Activated naive CD4-positive, alpha-beta T cell treated with anti-CD3 and anti-CD28 coated beads, Interleukin-2, amount 50 U/mL, for 24 hours (primary cell): ENCODE data around the gene KIF17.
A peak's percentile ranks its signal among the peaks of the same experiment; 100 is the strongest.

Experiments used
- H3K27ac Mint-ChIP-seq: one replicate; pipeline ENCODE4 v1.8.0; 2021; ENCODE audit warnings: mild to moderate bottlenecking, mixed read lengths
- H3K27me3 Mint-ChIP-seq: one replicate; pipeline ENCODE4 v1.8.0; 2021; ENCODE audit warnings: mixed read lengths
- H3K36me3 Mint-ChIP-seq: one replicate; pipeline ENCODE4 v1.8.0; 2021; ENCODE audit warnings: mixed read lengths
- H3K4me1 Mint-ChIP-seq: one replicate; pipeline ENCODE4 v1.8.0; 2021; ENCODE audit warnings: mixed read lengths
- H3K4me3 Mint-ChIP-seq: one replicate; pipeline ENCODE4 v1.8.0; 2021; ENCODE audit warnings: mild to moderate bottlenecking, mixed read lengths
- H3K9me3 Mint-ChIP-seq: one replicate; pipeline ENCODE4 v1.8.0; 2021; ENCODE audit warnings: mixed read lengths

The KIF17 gene

DNA sequence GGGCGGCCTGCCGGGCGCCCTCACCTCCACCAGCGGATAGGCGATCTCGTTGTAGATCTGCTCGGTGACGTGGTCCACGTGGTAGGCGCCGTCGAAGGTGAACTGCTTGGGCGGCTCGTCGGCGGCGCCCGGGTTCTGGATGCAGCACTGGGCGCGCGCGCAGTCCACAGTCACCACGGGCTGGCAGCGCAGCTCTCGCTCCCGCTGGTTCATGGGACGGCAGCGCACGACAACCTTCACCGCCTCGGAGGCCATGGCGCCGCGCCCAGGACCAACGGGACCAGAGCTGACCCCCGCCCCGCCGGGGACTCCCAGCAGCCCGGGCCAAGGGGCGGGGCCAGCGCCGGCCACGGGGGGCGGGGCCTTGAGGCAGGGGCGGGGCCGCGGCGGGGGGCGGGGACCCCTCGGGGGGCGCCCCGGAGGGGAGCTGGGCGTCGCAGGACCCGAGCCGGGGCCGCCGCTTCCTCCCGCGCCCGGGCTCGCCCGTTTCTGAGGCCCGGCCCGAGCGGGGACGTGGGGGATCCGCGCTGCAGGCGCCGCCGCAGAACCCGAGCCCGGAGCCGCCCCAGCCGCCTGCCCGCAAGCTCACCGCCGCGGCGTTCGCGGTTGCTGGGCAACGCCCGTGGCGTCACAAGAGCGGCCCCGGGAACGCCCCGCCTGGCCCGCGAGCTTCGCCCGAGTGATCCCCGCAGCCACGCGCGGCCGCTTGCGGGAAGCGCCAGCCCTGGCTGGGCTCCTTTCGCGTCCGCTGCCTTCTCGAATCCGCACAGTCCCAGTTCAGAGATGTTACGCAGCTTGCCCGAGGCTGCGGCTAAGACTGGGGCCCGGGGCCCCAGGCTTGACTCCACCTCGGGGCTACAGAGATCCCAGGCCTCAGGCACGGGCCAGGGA lies at the start of gene KIF17:
KIF17 (minus strand) TSS at position 556 of the 891 bp plus-strand sequence; CDS start at position 255, 301 bp downstream.
- no peaks in the 10 kb centered on the region for H3K36me3 Mint-ChIP-seq
- H3K9me3 Mint-ChIP-seq, result no peaks in the 10 kb centered on the region
- peak within 1 kb of the TSS; percentile 76 for H3K4me3 Mint-ChIP-seq
- H3K27ac Mint-ChIP-seq, result no peak within 1 kb of the TSS
- H3K27me3 Mint-ChIP-seq, result peaks cover 15% of the 10 kb centered on the region
- peaks cover 11% of the 10 kb centered on the region for H3K4me1 Mint-ChIP-seq

DNA sequence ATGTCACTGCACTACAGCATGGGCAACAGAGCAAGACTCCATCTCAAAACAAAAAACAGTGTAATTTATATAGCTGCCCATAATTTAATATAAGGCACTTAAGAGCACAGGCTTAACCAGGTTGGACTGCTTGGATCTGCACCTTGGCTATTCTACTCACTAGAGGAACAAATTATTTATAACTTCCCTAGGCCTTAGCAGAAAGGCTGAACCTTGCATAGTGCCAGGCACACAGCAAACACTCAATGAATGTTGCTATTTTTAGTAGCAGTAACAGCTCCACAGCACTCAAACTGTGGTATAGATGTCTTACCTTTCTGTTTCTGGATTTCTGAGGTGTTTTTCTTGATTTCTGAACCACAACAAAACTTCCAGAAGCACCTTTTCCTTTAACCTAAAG lies 49.5 kb upstream of the KIF17 start:
- no peaks in the 10 kb centered on the region for H3K9me3 Mint-ChIP-seq
- no peak overlapping the region for H3K27ac Mint-ChIP-seq
- H3K27me3 Mint-ChIP-seq, result no peaks in the 10 kb centered on the region
- peaks cover 15% of the 10 kb centered on the region for H3K36me3 Mint-ChIP-seq
- H3K4me3 Mint-ChIP-seq, result no peak overlapping the region
- no peaks in the 10 kb centered on the region for H3K4me1 Mint-ChIP-seq

- peak overlapping the region; percentile 65 for H3K27ac Mint-ChIP-seq
- no peaks in the 10 kb centered on the region for H3K9me3 Mint-ChIP-seq
- no peaks in the 10 kb centered on the region for H3K27me3 Mint-ChIP-seq
- peaks cover 18% of the 10 kb centered on the region for H3K36me3 Mint-ChIP-seq
- H3K4me1 Mint-ChIP-seq, result no peaks in the 10 kb centered on the region
- H3K4me3 Mint-ChIP-seq, result no peak overlapping the region
Measured at GRCh38 chr1:20763417-20763816, 45.6 kb upstream of the KIF17 start.

DNA sequence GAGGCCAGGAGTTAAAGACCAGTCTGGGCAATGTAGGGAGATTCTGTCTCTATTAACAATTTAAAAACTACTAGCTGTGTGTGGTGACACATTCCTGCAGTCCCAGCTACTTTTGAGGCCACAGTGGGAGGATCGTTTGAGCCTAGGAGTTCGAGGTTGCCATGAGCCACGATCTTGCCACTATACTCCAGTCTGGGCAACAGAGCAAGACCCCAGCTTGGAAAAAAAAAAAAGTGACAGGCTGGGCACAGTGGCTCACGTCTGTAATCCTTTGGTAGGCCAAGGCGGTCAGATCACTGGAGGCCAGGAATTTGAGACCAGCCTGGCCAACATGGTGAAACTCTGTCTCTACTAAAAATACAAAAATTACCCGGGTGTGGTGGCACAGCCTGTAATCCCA lies 42.5 kb upstream of the KIF17 start:
- Mint-ChIP-seq H3K9me3 (no peaks in the 10 kb centered on the region), H3K4me3 (no peak overlapping the region), H3K4me1 (no peaks in the 10 kb centered on the region), H3K27me3 (no peaks in the 10 kb centered on the region), H3K36me3 (peaks cover 19% of the 10 kb centered on the region), H3K27ac (no peak overlapping the region)

- no peaks in the 10 kb centered on the region for H3K9me3 Mint-ChIP-seq
- peak overlapping the region; percentile 2 for H3K27ac Mint-ChIP-seq
- H3K36me3 Mint-ChIP-seq, result peaks cover 6% of the 10 kb centered on the region
- H3K4me3 Mint-ChIP-seq, result no peak overlapping the region
- H3K4me1 Mint-ChIP-seq, result no peaks in the 10 kb centered on the region
- no peaks in the 10 kb centered on the region for H3K27me3 Mint-ChIP-seq
Measured at GRCh38 chr1:20753589-20753988, 35.8 kb upstream of the KIF17 start.

GRCh38 chr1:20751462-20751990 lies 33.7 kb upstream of the KIF17 start:
- H3K27ac Mint-ChIP-seq, result no peak overlapping the region
- H3K36me3 Mint-ChIP-seq, result peaks cover 10% of the 10 kb centered on the region
- H3K4me3 Mint-ChIP-seq, result no peak overlapping the region
- no peaks in the 10 kb centered on the region for H3K9me3 Mint-ChIP-seq
- no peaks in the 10 kb centered on the region for H3K4me1 Mint-ChIP-seq
- no peaks in the 10 kb centered on the region for H3K27me3 Mint-ChIP-seq

DNA sequence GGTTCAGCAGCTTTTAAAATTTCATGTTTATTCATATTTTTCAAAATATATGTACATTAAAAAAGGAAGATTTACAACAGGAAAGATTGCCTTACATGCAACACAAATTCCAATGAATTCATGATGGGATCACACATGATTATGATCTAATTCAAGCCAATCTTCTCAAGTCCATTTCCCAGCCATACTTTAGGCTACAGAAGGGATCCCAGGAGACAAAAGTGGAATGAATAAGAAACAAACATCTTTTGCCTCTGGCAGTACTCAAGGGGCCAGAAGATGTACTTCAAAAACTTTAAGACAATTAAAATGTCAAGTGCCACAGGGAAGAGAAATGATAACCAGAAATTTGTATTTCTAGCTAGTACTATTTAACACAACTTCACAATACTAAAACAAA lies 24.9 kb upstream of the KIF17 start:
- H3K36me3 Mint-ChIP-seq, result peaks cover 21% of the 10 kb centered on the region

GRCh38 chr1:20740781-20741180 lies 23.0 kb upstream of the KIF17 start:
- Mint-ChIP-seq H3K27me3 (no peaks in the 10 kb centered on the region), H3K27ac (no peak overlapping the region), H3K36me3 (peaks cover 20% of the 10 kb centered on the region), H3K4me1 (no peaks in the 10 kb centered on the region), H3K9me3 (no peaks in the 10 kb centered on the region), H3K4me3 (no peak overlapping the region)

More for the DNA sequence above, 24.9 kb upstream of the KIF17 start:
- H3K27me3 Mint-ChIP-seq, result no peaks in the 10 kb centered on the region
- H3K9me3 Mint-ChIP-seq, result no peaks in the 10 kb centered on the region
- peak overlapping the region; percentile 76 for H3K27ac Mint-ChIP-seq
- no peak overlapping the region for H3K4me3 Mint-ChIP-seq
- no peaks in the 10 kb centered on the region for H3K4me1 Mint-ChIP-seq

- Mint-ChIP-seq H3K36me3 (peaks cover 18% of the 10 kb centered on the region), H3K27ac (peak overlapping the region; percentile 6), H3K4me3 (no peak overlapping the region), H3K27me3 (no peaks in the 10 kb centered on the region), H3K4me1 (no peaks in the 10 kb centered on the region), H3K9me3 (no peaks in the 10 kb centered on the region)
Measured at GRCh38 chr1:20739225-20739624, 21.4 kb upstream of the KIF17 start.

DNA sequence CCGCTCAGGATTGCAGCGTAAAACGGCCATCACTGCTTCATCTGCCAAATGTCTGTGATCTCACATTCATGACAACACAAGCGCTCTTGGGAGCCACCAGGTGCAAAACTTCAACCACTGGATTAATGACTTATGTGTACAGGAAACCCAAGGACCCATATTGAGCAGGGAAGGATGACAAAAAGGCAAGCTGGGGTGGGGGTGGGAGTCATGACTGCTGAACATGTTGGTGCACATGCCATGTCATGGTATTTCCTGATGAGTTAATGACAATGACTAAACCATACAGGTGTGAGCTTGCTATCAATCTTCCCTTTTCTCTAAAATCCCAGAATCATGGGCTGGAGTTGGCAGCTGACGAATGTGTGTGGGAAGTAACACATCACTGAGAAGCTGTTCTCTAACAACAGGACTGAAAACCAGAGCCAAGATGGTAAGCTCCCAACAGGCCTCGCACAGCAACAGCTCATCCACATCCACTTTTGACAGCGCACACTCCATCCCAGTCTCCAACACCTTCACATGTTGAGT lies 17.8 kb upstream of the KIF17 start:
- Mint-ChIP-seq H3K27me3 (peaks cover 5% of the 10 kb centered on the region), H3K36me3 (peaks cover 9% of the 10 kb centered on the region), H3K4me1 (peaks cover 9% of the 10 kb centered on the region), H3K27ac (no peak overlapping the region), H3K9me3 (no peaks in the 10 kb centered on the region), H3K4me3 (no peak overlapping the region)

DNA sequence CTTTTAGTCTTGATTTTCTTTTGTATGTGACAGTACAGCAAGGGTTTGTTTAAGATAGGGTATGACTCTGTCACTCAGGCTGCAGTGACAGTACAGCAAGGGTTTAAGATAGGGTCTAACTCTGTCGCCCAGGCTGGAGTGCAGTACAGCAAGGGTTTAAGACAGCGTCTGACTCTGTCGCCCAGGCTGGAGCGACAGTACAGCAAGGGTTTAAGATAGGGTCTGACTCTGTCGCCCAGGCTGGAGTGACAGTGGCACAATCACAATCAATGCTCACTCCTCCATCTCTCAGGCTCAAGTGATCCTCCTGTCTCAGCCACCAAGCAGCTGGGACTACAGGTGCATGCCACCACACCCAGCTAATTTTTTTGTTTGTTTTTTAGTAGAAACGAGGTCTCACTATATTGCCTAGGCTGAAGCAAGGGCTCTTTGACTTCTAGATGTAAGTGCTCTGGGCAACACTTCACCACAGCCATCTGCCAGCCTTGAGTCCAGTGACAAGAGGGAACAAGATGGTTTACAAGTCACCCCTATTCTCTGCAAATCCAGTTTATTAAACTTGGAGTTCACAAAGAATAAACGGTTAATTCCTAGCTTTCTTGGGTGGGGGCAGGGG lies 15.7 kb upstream of the KIF17 start:
- Mint-ChIP-seq H3K27me3 (peaks cover 8% of the 10 kb centered on the region), H3K36me3 (peaks cover 7% of the 10 kb centered on the region), H3K27ac (peak overlapping the region; percentile 65), H3K4me1 (peaks cover 9% of the 10 kb centered on the region), H3K4me3 (peak overlapping the region; percentile 89), H3K9me3 (no peaks in the 10 kb centered on the region)

- Mint-ChIP-seq H3K27ac (peak within 1 kb of the TSS; percentile 65), H3K36me3 (peaks cover 3% of the 10 kb centered on the region), H3K4me1 (peaks cover 9% of the 10 kb centered on the region), H3K4me3 (peak within 1 kb of the TSS; percentile 89), H3K9me3 (no peaks in the 10 kb centered on the region), H3K27me3 (peaks cover 8% of the 10 kb centered on the region)
Measured at GRCh38 chr1:20732588-20733359, 15.0 kb upstream of the KIF17 start, which contains the start of gene SH2D5. Gene SH2D5 (minus strand): TSS chr1:20732703. CDS start chr1:20728044, 4,659 bp downstream.

GRCh38 chr1:20732071-20732587 lies 14.3 kb upstream of the KIF17 start:
- Mint-ChIP-seq H3K27ac (no peak overlapping the region), H3K4me3 (peak overlapping the region; percentile 89), H3K27me3 (peaks cover 8% of the 10 kb centered on the region), H3K36me3 (peaks cover 3% of the 10 kb centered on the region), H3K9me3 (no peaks in the 10 kb centered on the region), H3K4me1 (peaks cover 9% of the 10 kb centered on the region)

DNA sequence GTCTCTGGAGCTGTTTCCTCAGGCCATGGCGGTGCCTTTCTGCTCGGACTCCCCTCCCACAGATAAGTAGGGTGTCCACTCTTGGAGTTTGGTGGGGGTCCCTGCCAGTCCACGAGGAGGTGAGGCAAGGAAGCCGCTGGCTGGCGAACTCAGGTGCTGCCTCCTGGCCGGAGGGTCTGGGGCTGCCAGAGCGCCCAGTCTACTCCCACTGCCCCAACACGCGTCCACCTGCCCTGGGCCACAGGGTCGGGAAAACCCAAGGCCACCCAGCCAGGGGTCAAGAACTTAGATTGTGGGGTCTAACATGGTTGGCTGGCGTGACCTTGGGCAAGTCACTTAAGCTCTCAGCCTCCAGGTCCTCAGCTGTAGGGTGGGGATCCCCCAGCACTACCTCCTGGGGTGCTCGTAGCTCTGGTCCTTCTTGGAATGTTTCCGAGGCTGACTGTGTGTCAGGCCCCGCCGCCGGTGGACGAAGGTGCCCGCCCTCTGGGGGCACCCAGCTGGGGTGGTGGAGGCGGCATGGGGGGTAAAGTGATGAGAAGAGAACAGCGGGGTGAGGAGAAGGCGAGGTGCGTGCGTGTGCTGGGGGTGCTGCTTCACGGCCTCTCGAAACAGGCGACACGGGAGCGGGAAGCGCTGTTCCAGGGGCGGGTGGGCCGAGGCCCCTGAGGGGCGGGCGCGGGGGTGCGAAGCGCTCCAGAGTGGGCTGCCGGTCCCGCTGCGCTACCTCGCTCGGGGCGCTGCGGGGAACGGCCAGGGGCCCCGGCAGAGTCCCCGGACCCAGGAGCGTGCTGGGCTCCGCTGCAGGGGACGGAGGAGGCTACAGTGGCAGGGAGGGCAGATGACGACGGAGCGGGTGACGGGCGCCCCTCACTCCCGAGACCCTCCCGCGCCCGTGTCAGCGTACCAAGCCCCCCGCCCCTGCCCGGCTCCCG lies 13.5 kb upstream of the KIF17 start:
- peak overlapping the region; percentile 78 for H3K4me3 Mint-ChIP-seq
- H3K27ac Mint-ChIP-seq, result no peak overlapping the region
- H3K27me3 Mint-ChIP-seq, result peaks cover 8% of the 10 kb centered on the region
- no peaks in the 10 kb centered on the region for H3K9me3 Mint-ChIP-seq
- peaks cover 9% of the 10 kb centered on the region for H3K4me1 Mint-ChIP-seq
- H3K36me3 Mint-ChIP-seq, result peaks cover 3% of the 10 kb centered on the region
